MM.1S (cell line): ENCODE results near the gene FAM234B.

Experiments
- DNase-seq: peaks from one replicate; pipeline ENCODE4 v3.0.0-alpha.2; 2015
- H2AFZ ChIP-seq: fragments of 300-600 bp; sonication (generic); 2 replicates; pipeline ENCODE4 v1.6.0; 2016; ENCODE audit warnings: antibody characterized with exemption, low read length
- H3F3A ChIP-seq: fragments of 300-600 bp; sonication (generic); 2 replicates; pipeline ENCODE4 v1.6.1; 2016; ENCODE audit warnings: mild to moderate bottlenecking, antibody characterized with exemption, low read length, moderate library complexity, mixed read lengths; ENCODE audit not compliant: insufficient read depth
- H3K27ac ChIP-seq: fragments of 300-600 bp; sonication (generic); 2 replicates; pipeline ENCODE4 v1.5.1; 2016; ENCODE audit warnings: mild to moderate bottlenecking, low read length
- H3K27me3 ChIP-seq: fragments of 300-600 bp; sonication (generic); replicated peaks from 2 replicates; pipeline ENCODE4 v1.6.0; 2016; ENCODE audit warnings: low read length; ENCODE audit not compliant: insufficient read depth
- H3K36me3 ChIP-seq: fragments of 300-600 bp; sonication (generic); replicated peaks from 2 replicates; pipeline ENCODE4 v1.6.1; 2016; ENCODE audit warnings: mild to moderate bottlenecking, low read length, mixed read lengths; ENCODE audit not compliant: insufficient read depth
- H3K4me1 ChIP-seq: fragments of 300-600 bp; sonication (generic); 2 replicates; pipeline ENCODE4 v1.6.1; 2016; ENCODE audit warnings: low read length, mixed read lengths
- H3K4me2 ChIP-seq: fragments of 300-600 bp; sonication (generic); 2 replicates; pipeline ENCODE4 v1.6.0; 2016; ENCODE audit warnings: low read depth, low read length
- H3K4me3 ChIP-seq: fragments of 300-600 bp; sonication (generic); 2 replicates; pipeline ENCODE4 v1.5.1; 2016; ENCODE audit warnings: low read length, mixed read lengths
- H3K79me2 ChIP-seq: fragments of 300-600 bp; sonication (generic); 2 replicates; pipeline ENCODE4 v1.6.1; 2016; ENCODE audit warnings: mixed run types, low read length, mixed read lengths
- H3K9ac ChIP-seq: fragments of 300-600 bp; sonication (generic); 2 replicates; pipeline ENCODE4 v1.6.1; 2016; ENCODE audit warnings: low read length, mixed read lengths
- H3K9me2 ChIP-seq: fragments of 300-600 bp; sonication (generic); replicated peaks from 2 replicates; pipeline ENCODE4 v1.6.1; 2016; ENCODE audit warnings: mild to moderate bottlenecking, low read length, mixed read lengths; ENCODE audit not compliant: insufficient read depth
- H3K9me3 ChIP-seq: fragments of 300-600 bp; sonication (generic); replicated peaks from 2 replicates; pipeline ENCODE4 v1.6.1; 2016; ENCODE audit warnings: mild to moderate bottlenecking, low read length, mixed read lengths; ENCODE audit not compliant: insufficient read depth
- H4K20me1 ChIP-seq: fragments of 300-600 bp; sonication (generic); 2 replicates; pipeline ENCODE4 v1.6.1; 2016; ENCODE audit warnings: mild to moderate bottlenecking, low read length, moderate library complexity, mixed read lengths; ENCODE audit not compliant: insufficient read depth
- CTCF ChIP-seq: fragments of 300-600 bp; sonication (generic); IDR thresholded peaks from 2 replicates; pipeline ENCODE4 v1.5.1; 2016; ENCODE audit warnings: antibody characterized with exemption, low read length, mixed read lengths
- EZH2 ChIP-seq: fragments of 300-600 bp; sonication (generic); optimal IDR thresholded peaks from 2 replicates; pipeline ENCODE3; 2017; ENCODE audit warnings: low read depth, mild to moderate bottlenecking, antibody characterized with exemption, low read length, mixed read lengths
- EZH2phosphoT487 ChIP-seq: fragments of 300-600 bp; sonication (generic); IDR thresholded peaks from 2 replicates; pipeline ENCODE4 v1.6.1; 2018; ENCODE audit warnings: antibody characterized with exemption, low read length

The FAM234B gene

GRCh38 chr12:13039328-13039956 lies 4.7 kb upstream of the FAM234B start:
- Histone ChIP-seq H4K20me1 (no peaks in the 10 kb centered on the region), H3F3A (no peaks in the 10 kb centered on the region), H3K27me3 (no peaks in the 10 kb centered on the region), H3K27ac (no peak overlapping the region), H3K4me1 (no peaks in the 10 kb centered on the region), H3K79me2 (no peaks in the 10 kb centered on the region), H3K9me3 (no peaks in the 10 kb centered on the region), H3K9ac (no peak overlapping the region), H3K4me2 (no peak overlapping the region), H3K36me3 (no peaks in the 10 kb centered on the region), H3K4me3 (no peak overlapping the region), H2AFZ (no peak overlapping the region), H3K9me2 (no peaks in the 10 kb centered on the region)
- TF ChIP-seq CTCF (no peak), EZH2 (no peak), EZH2phosphoT487 (no peak)
- DNase-seq, result no peak

GRCh38 chr12:13041224-13041623 lies 3.0 kb upstream of the FAM234B start:
- H3K27ac ChIP-seq, result no peak overlapping the region
- 0 out of 2 replicates have a peak, but pooled peaks cover 3% of the 10 kb centered on the region for H3K79me2 ChIP-seq
- H2AFZ ChIP-seq, result no peak overlapping the region
- TF ChIP-seq EZH2phosphoT487 (no peak), EZH2 (no peak), CTCF (no peak)
- no peaks in the 10 kb centered on the region for H3K9me2 ChIP-seq
- no peak overlapping the region for H3K4me2 ChIP-seq
- H3K27me3 ChIP-seq, result no peaks in the 10 kb centered on the region
- no peaks in the 10 kb centered on the region for H3K36me3 ChIP-seq
- no peaks in the 10 kb centered on the region for H4K20me1 ChIP-seq
- H3K9me3 ChIP-seq, result no peaks in the 10 kb centered on the region
- no peaks in the 10 kb centered on the region; the same call in 1 of the 2 replicates for H3K4me1 ChIP-seq
- H3K4me3 ChIP-seq, result no peak overlapping the region
- no peaks in the 10 kb centered on the region for H3F3A ChIP-seq
- no peak for DNase-seq
- H3K9ac ChIP-seq, result no peak overlapping the region

GRCh38 chr12:13042666-13043230 lies 1.4 kb upstream of the FAM234B start:
- no peak overlapping the region for H2AFZ ChIP-seq
- no peaks in the 10 kb centered on the region for H4K20me1 ChIP-seq
- no peaks in the 10 kb centered on the region for H3K27me3 ChIP-seq
- no peak for TF ChIP-seq CTCF
- no peak for TF ChIP-seq EZH2phosphoT487
- TF ChIP-seq EZH2, result no peak
- H3K27ac ChIP-seq, result no peak overlapping the region
- H3K36me3 ChIP-seq, result no peaks in the 10 kb centered on the region
- no peak overlapping the region for H3K4me3 ChIP-seq
- H3K9me2 ChIP-seq, result no peaks in the 10 kb centered on the region
- H3K79me2 ChIP-seq, result 0 out of 2 replicates have a peak, but pooled peaks cover 3% of the 10 kb centered on the region
- no peak for DNase-seq
- no peak overlapping the region for H3K4me2 ChIP-seq
- H3K9me3 ChIP-seq, result no peaks in the 10 kb centered on the region
- H3K9ac ChIP-seq, result no peak overlapping the region
- no peaks in the 10 kb centered on the region for H3F3A ChIP-seq
- H3K4me1 ChIP-seq, result no peaks in the 10 kb centered on the region; the same call in 1 of the 2 replicates
